GM23248 (cell line): ENCODE results near the gene APOC3. TPM values are rescaled to one million over a fixed set of nuclear protein-coding genes. Genes with fewer than 3 reads are reported as not detected.

Experiments
- DNase-seq: peaks from one replicate; pipeline ENCODE4 v3.0.0-alpha.2; 2015
- H2AFZ ChIP-seq: fragments of 200-600 bp; sonication (generic); 2 replicates; pipeline ENCODE4 v1.6.1; 2016; ENCODE audit warnings: antibody characterized with exemption
- H3F3A ChIP-seq: fragments of 200-600 bp; sonication (generic); 2 replicates; pipeline ENCODE4 v1.6.1; 2016; ENCODE audit warnings: mild to moderate bottlenecking, antibody characterized with exemption, mixed run types; ENCODE audit not compliant: insufficient read depth
- H3K27ac ChIP-seq: fragments of 200-600 bp; sonication (generic); 2 replicates; pipeline ENCODE4 v1.5.1; 2016; ENCODE audit warnings: mild to moderate bottlenecking
- H3K27me3 ChIP-seq: fragments of 200-600 bp; sonication (generic); replicated peaks from 2 replicates; pipeline ENCODE4 v1.6.1; 2016; ENCODE audit warnings: mild to moderate bottlenecking; ENCODE audit not compliant: insufficient read depth
- H3K36me3 ChIP-seq: fragments of 200-600 bp; sonication (generic); 2 replicates; pipeline ENCODE4 v1.6.1; 2016; ENCODE audit warnings: low read depth, mild to moderate bottlenecking
- H3K4me1 ChIP-seq: fragments of 200-600 bp; sonication (generic); 2 replicates; pipeline ENCODE4 v1.6.1; 2016; ENCODE audit warnings: mild to moderate bottlenecking; ENCODE audit not compliant: insufficient read depth
- H3K4me2 ChIP-seq: fragments of 200-600 bp; sonication (generic); one replicate; pipeline ENCODE4 v1.6.1; 2016; ENCODE audit warnings: mild to moderate bottlenecking; ENCODE audit not compliant: unreplicated experiment
- H3K4me3 ChIP-seq: fragments of 200-600 bp; sonication (generic); 2 replicates; pipeline ENCODE4 v1.5.1; 2016; ENCODE audit warnings: mild to moderate bottlenecking
- H3K79me2 ChIP-seq: fragments of 200-600 bp; sonication (generic); 2 replicates; pipeline ENCODE4 v1.6.1; 2016; ENCODE audit warnings: mild to moderate bottlenecking; ENCODE audit not compliant: insufficient read depth
- H3K9ac ChIP-seq: fragments of 200-600 bp; sonication (generic); 2 replicates; pipeline ENCODE4 v1.6.1; 2016; ENCODE audit warnings: mild to moderate bottlenecking
- H3K9me2 ChIP-seq: fragments of 200-600 bp; sonication (generic); 2 replicates; pipeline ENCODE4 v1.6.1; 2016; ENCODE audit warnings: mixed run types, mild to moderate bottlenecking, moderate library complexity; ENCODE audit not compliant: insufficient read depth
- H3K9me3 ChIP-seq: fragments of 200-600 bp; sonication (generic); one replicate; pipeline ENCODE4 v1.6.1; 2017; ENCODE audit warnings: low read depth
- H4K20me1 ChIP-seq: fragments of 200-600 bp; sonication (generic); 2 replicates; pipeline ENCODE4 v1.6.0; 2016; ENCODE audit not compliant: insufficient read depth
- EZH2 ChIP-seq: fragments of 200-600 bp; sonication (generic); IDR thresholded peaks from 2 replicates; pipeline ENCODE4 v1.6.1; 2018; ENCODE audit warnings: antibody characterized with exemption, mild to moderate bottlenecking; ENCODE audit not compliant: insufficient read depth, poor library complexity, severe bottlenecking
- EZH2phosphoT487 ChIP-seq: fragments of 200-600 bp; sonication (generic); IDR thresholded peaks from 2 replicates; pipeline ENCODE4 v1.6.1; 2018; ENCODE audit warnings: antibody characterized with exemption, moderate library complexity, mild to moderate bottlenecking, low read depth; ENCODE audit not compliant: insufficient read depth
- WGBS, 2 experiments: methylation state at CpG; one replicate each; pipeline ENCODE4 v1.1.6; 2015 to 2017; ENCODE audit warnings: low lambda C conversion rate in 2 of 2, low coverage in 1 of 2; ENCODE audit errors: missing lambda C conversion rate in 2 of 2; 5-methylcytosine and 5-hydroxymethylcytosine counted together
- in situ Hi-C: fragments of 300-500 bp; cut with MboI; formaldehyde crosslinking; loops from 2 replicates; pipeline ENCODE4 v1.15.0; 2020
- polyA plus RNA-seq: library from polyadenylated mRNA; unstranded; fragments of >200 nt; fragmentation: Nextera tagmentation; extraction: Ambion mirVana; gene quantifications from 2 replicates; pipeline ENCODE4 v1.2.1, GENCODE V29; 2016
- total RNA-seq: library from RNA; depleted of rRNA; stranded (reverse); fragments of >200 nt; shearing (Covaris generic); gene quantifications from 2 replicates; pipeline ENCODE4 v1.2.3, GENCODE V29; 2014

APOC3 gene
- total and polyA plus RNA-seq, 2 experiments from 2014 or later: not detected

- Histone ChIP-seq H2AFZ (no peak overlapping the region; the same call in 1 of the 2 replicates), H3K4me2 (no peak overlapping the region), H3K9me3 (no peaks in the 10 kb centered on the region), H3K27me3 (no peaks in the 10 kb centered on the region), H4K20me1 (no peaks in the 10 kb centered on the region), H3K9ac (no peak overlapping the region), H3K4me1 (peaks cover 41% of the 10 kb centered on the region), H3K27ac (no peak overlapping the region), H3K4me3 (no peak overlapping the region), H3K9me2 (no peaks in the 10 kb centered on the region), H3K36me3 (peaks cover 10% of the 10 kb centered on the region; the same call in 1 of the 2 replicates), H3K79me2 (peaks cover 24% of the 10 kb centered on the region), H3F3A (peaks cover 24% of the 10 kb centered on the region)
- TF ChIP-seq EZH2phosphoT487 (no peak), EZH2 (no peak)
- in situ Hi-C loops: no loop called here
- no peak for DNase-seq
- 75 to 76% methylated on average over 37 to 52 of the region's 53 CpGs for WGBS, 2 experiments
Observed at GRCh38 chr11:116790167-116791001, 39.3 kb upstream of the APOC3 start.

DNA sequence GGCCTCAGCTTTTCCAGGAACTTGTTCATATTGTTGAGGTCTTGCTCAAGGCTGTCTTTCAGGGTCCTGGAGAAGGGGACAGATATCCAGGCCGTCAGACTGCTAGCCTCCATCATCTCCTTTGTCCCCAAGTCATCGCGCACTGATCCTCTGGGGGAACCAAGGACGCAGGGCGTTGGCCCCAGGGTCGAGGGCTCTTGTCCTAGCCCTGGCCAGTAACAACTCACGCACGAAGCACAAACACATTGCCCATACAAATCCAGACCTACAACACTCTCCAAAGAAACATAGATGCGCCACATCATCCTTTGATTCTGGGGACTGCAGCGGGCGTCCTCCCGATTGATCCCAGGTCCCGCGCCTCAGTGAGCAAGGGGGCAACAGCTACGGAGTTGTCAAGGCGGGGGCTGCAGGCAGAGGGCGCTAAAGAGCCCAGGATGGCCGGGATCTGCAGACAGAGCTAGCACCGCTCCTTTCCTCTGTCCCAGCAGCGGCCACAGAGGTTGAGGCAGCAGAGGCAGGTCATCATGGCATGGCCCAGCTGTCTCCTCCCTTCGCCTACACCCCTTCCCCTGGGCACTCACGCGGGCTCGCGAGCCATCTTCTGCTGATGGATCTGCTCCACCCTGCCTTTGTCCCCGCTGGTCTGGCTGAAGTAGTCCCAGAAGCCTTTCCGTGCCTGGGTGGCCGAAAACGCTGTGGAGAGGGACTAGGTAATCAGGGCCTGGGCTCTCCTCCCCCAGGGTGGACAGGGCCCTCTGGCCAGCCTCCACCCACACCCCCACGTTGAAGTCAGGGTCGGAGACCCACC lies 38.5 kb upstream of the APOC3 start:
- Histone ChIP-seq H3F3A (peaks cover 24% of the 10 kb centered on the region), H4K20me1 (no peaks in the 10 kb centered on the region), H3K79me2 (peaks cover 16% of the 10 kb centered on the region), H3K9ac (no peak overlapping the region), H3K27me3 (no peaks in the 10 kb centered on the region), H3K4me1 (peaks cover 41% of the 10 kb centered on the region), H3K27ac (no peak overlapping the region), H3K4me3 (no peak overlapping the region), H2AFZ (peak overlapping the region; percentile 55), H3K4me2 (peak overlapping the region; percentile 30), H3K9me3 (no peaks in the 10 kb centered on the region), H3K9me2 (no peaks in the 10 kb centered on the region), H3K36me3 (peaks cover 2% of the 10 kb centered on the region; the same call in 1 of the 2 replicates)
- TF ChIP-seq EZH2 (no peak), EZH2phosphoT487 (no peak)
- peak; percentile 82 for DNase-seq
- in situ Hi-C loops: no loop called here
- 16 to 18% methylated on average over 31 of the region's 31 CpGs for WGBS, 2 experiments

- H3K4me2 ChIP-seq: peak within 1 kb of the TSS; percentile 30
- DNase-seq: no peak
- H3K4me3 ChIP-seq: no peak within 1 kb of the TSS
- peaks cover 36% of the 10 kb centered on the region for H3K4me1 ChIP-seq
- H2AFZ ChIP-seq: peak within 1 kb of the TSS; percentile 55
- no peaks in the 10 kb centered on the region for H3K27me3 ChIP-seq
- H3K9me3 ChIP-seq: no peaks in the 10 kb centered on the region
- in situ Hi-C loops: no loop called here
- TF ChIP-seq EZH2phosphoT487 (no peak), EZH2 (no peak)
- peaks cover 24% of the 10 kb centered on the region for H3F3A ChIP-seq
- no peaks in the 10 kb centered on the region for H4K20me1 ChIP-seq
- H3K9me2 ChIP-seq: no peaks in the 10 kb centered on the region
- peaks cover 10% of the 10 kb centered on the region for H3K79me2 ChIP-seq
- 89 to 93% methylated on average over 7 of the region's 7 CpGs for WGBS, 2 experiments
- H3K36me3 ChIP-seq: no peaks in the 10 kb centered on the region
- no peak within 1 kb of the TSS for H3K9ac ChIP-seq
- H3K27ac ChIP-seq: 0 out of 2 replicates have a peak within 1 kb of the TSS, but pooled peaks have one; percentile 26
Observed at GRCh38 chr11:116791813-116792143, 37.9 kb upstream of the APOC3 start, which contains the start of gene APOA5. TSS of gene APOA5 (minus strand) at chr11:116791879. CDS start at chr11:116791860, 19 bp downstream.

DNA sequence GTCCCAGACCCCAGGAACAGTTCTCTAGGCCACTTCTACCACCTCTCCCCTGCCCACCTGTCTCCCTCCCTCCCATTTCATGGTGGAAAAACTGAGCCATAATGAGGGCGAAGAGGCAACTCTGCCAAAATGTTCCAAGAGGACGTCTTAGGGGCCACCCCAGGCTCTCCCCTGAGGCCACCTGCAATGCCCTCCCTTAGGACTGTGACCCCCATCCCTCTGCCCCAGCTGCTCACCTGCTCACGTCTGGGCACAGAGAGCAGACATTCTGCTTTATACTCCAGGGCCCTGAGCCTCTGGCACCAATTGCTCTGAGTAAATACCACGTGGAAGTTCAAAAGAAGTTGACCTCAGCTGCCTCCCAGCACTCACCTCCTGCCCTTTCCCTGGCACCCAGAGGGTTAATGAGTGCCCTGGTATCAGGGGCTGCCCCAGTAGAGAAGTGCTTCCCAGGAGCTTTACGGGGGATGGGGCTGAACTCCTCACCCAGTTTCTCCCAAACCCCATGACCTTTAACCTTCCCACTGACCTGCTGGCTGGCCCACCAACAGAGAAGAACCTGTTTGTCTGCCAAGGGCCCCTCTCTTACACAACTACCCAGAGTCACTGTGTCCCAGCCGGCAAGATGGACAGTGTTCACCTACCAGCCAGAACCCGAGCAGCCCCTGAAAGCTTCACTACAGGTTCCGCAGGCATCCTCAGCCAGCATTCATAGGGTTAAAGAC lies 37.4 kb upstream of the APOC3 start:
- peaks cover 33% of the 10 kb centered on the region for H3K4me1 ChIP-seq
- H3K4me3 ChIP-seq: no peak overlapping the region
- in situ Hi-C loops: no loop called here
- peak overlapping the region; percentile 21 for H3K4me2 ChIP-seq
- H3K27me3 ChIP-seq: no peaks in the 10 kb centered on the region
- DNase-seq: no peak
- WGBS, 2 experiments: 72 to 73% methylated on average over 7 to 8 of the region's 8 CpGs
- TF ChIP-seq EZH2: no peak
- TF ChIP-seq EZH2phosphoT487: no peak
- peaks cover 5% of the 10 kb centered on the region for H3K79me2 ChIP-seq
- H3K9me2 ChIP-seq: no peaks in the 10 kb centered on the region
- H3K36me3 ChIP-seq: no peaks in the 10 kb centered on the region
- H4K20me1 ChIP-seq: no peaks in the 10 kb centered on the region
- 0 out of 2 replicates have a peak overlapping the region, but pooled peaks have one; percentile 26 for H3K27ac ChIP-seq
- H3F3A ChIP-seq: peaks cover 24% of the 10 kb centered on the region
- H3K9ac ChIP-seq: no peak overlapping the region
- no peaks in the 10 kb centered on the region for H3K9me3 ChIP-seq
- H2AFZ ChIP-seq: no peak overlapping the region
